ENCODE results near the gene TBC1D20.
"Not testable (repeated sequence)": the region's sequence is repeated elsewhere in the genome, so short reads cannot be mapped to it uniquely, and the experiment has no call there.

Gene TBC1D20

GRCh38 chr20:475463-476357 lies 13.4 kb upstream of the TBC1D20 start:
- no peak for DNase-seq (ENCODE audit: low spot score)

- DNase-seq (ENCODE audit: low spot score) = no peak
Observed at GRCh38 chr20:474581-474980, 12.2 kb upstream of the TBC1D20 start.

- no peak for DNase-seq (ENCODE audit: low spot score)
Observed at GRCh38 chr20:472889-473292, 10.6 kb upstream of the TBC1D20 start.

- DNase-seq (ENCODE audit: low spot score) = no peak
Observed at GRCh38 chr20:472137-472846, 10.0 kb upstream of the TBC1D20 start.

GRCh38 chr20:469746-470490 lies 7.6 kb upstream of the TBC1D20 start:
- no peak for DNase-seq (ENCODE audit: low spot score)

- DNase-seq (ENCODE audit: low spot score) = no peak
Observed at GRCh38 chr20:467755-468154, 5.4 kb upstream of the TBC1D20 start.

GRCh38 chr20:461254-462198 lies 807 bp downstream of the TBC1D20 start:
- DNase-seq (ENCODE audit: low spot score) = no peak

- peak; percentile 59 for DNase-seq (ENCODE audit: low spot score)
Observed at GRCh38 chr20:460707-461106, 1.6 kb downstream of the TBC1D20 start.

GRCh38 chr20:460180-460579 lies 2.2 kb downstream of the TBC1D20 start:
- no peak for DNase-seq (ENCODE audit: low spot score)

GRCh38 chr20:458776-459175 lies 3.6 kb downstream of the TBC1D20 start:
- DNase-seq (ENCODE audit: low spot score) = no peak

GRCh38 chr20:454951-455350 lies 7.4 kb downstream of the TBC1D20 start:
- no peak for DNase-seq (ENCODE audit: low spot score)

GRCh38 chr20:452021-452420 lies 10.3 kb downstream of the TBC1D20 start:
- DNase-seq (ENCODE audit: low spot score) = not testable (repeated sequence)

- DNase-seq (ENCODE audit: low spot score) = no peak
Observed at GRCh38 chr20:445514-446336, 16.6 kb downstream of the TBC1D20 start.

- DNase-seq (ENCODE audit: low spot score) = no peak
Observed at GRCh38 chr20:444862-445426, 17.4 kb downstream of the TBC1D20 start.

- no peak for DNase-seq (ENCODE audit: low spot score)
Observed at GRCh38 chr20:444117-444516, 18.2 kb downstream of the TBC1D20 start.

GRCh38 chr20:443223-443775 lies 19.0 kb downstream of the TBC1D20 start:
- no peak for DNase-seq (ENCODE audit: low spot score)

- DNase-seq (ENCODE audit: low spot score) = no peak
Observed at GRCh38 chr20:440636-441035, 21.7 kb downstream of the TBC1D20 start.

GRCh38 chr20:440148-440547 lies 22.2 kb downstream of the TBC1D20 start:
- no peak for DNase-seq (ENCODE audit: low spot score)

GRCh38 chr20:438571-439469 lies 23.5 kb downstream of the TBC1D20 start:
- no peak for DNase-seq (ENCODE audit: low spot score)

Data from pons (tissue), 1 donor.